ENCODE measurements around the gene EP300. TPM values are rescaled to one million over a fixed set of nuclear protein-coding genes. Genes with fewer than 3 reads are reported as not detected.
"Not testable (repeated sequence)": the region's sequence is repeated elsewhere in the genome, so short reads cannot be mapped to it uniquely, and the experiment has no call there.

EP300 gene
- total RNA-seq: 100 to 1,000 TPM in 1 of 9 donors, 10 to 100 TPM in 8; 35.6 to 161 (median 58.3) TPM
- polyA plus RNA-seq: 10 to 100 TPM in 2 of 3 donors, 1 to 10 TPM in 1; 7.0 to 28.4 (median 19.7) TPM
- long read RNA-seq, donor 1: 0 reads
- long read RNA-seq, donor 2, partial matches to known transcripts: 50 of 52 reads
- long read RNA-seq, donor 2, other reads (novel, unspliced or antisense): 0 of 52 reads
- long read RNA-seq, donor 3, partial matches to known transcripts: 6 of 7 reads
- long read RNA-seq, donor 3, other reads (novel, unspliced or antisense): 0 of 7 reads
- long read RNA-seq, donor 4, partial matches to known transcripts: 5 of 5 reads
- long read RNA-seq, donor 4, other reads (novel, unspliced or antisense): 0 of 5 reads
- long read RNA-seq, donor 5, partial matches to known transcripts: 1 of 6 reads
- long read RNA-seq, donor 5, other reads (novel, unspliced or antisense): 5 of 6 reads
- long read RNA-seq, donor 6, partial matches to known transcripts: 3 of 5 reads
- long read RNA-seq, donor 6, other reads (novel, unspliced or antisense): 2 of 5 reads
- long read RNA-seq, donor 7, partial matches to known transcripts: 0 of 2 reads
- long read RNA-seq, donor 7, other reads (novel, unspliced or antisense): 0 of 2 reads
- long read RNA-seq, donor 8, partial matches to known transcripts: 0 of 3 reads
- long read RNA-seq, donor 8, other reads (novel, unspliced or antisense): 0 of 3 reads
- long read RNA-seq, donor 9, partial matches to known transcripts: 0 of 2 reads
- long read RNA-seq, donor 9, other reads (novel, unspliced or antisense): 0 of 2 reads
- long read RNA-seq, donor 10, partial matches to known transcripts: 0 of 2 reads
- long read RNA-seq, donor 10, other reads (novel, unspliced or antisense): 0 of 2 reads

DNA sequence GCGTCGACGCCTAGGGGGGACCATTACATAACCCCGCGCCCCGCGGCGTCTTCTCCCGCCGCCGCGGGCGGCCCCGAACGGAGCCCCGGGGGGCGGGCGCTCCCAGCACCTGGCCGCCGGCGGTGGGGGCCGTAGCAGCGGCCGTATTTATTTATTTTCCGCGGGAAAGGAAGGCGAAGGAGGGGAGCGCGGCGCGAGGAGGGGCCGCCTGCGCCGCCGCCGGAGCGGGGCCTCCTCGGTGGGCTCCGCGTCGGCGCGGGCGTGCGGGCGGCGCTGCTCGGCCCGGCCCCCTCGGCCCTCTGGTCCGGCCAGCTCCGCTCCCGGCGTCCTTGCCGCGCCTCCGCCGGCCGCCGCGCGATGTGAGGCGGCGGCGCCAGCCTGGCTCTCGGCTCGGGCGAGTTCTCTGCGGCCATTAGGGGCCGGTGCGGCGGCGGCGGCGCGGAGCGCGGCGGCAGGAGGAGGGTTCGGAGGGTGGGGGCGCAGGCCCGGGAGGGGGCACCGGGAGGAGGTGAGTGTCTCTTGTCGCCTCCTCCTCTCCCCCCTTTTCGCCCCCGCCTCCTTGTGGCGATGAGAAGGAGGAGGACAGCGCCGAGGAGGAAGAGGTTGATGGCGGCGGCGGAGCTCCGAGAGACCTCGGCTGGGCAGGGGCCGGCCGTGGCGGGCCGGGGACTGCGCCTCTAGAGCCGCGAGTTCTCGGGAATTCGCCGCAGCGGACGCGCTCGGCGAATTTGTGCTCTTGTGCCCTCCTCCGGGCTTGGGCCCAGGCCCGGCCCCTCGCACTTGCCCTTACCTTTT lies at the start of gene EP300:
Gene EP300, plus strand, starts transcription at position 570 of the 795 bp plus-strand sequence. CDS start 413 bp downstream, outside the sequence.
- Histone ChIP-seq H3K27me3 (no peaks in the 10 kb centered on the region), H3K4me1 (replicated peaks in 1 of 2) (peaks cover 11 to 42% of the 10 kb centered on the region in 2 donors), H3K27ac (peak within 1 kb of the TSS; percentile 98 to 100 (median 100)), H3K4me3 (peak within 1 kb of the TSS; percentile 89 to 99 (median 96)), H3K9me3 (replicated peaks in 1 of 3) (no peaks in the 10 kb centered on the region), H3K36me3 (replicated peaks in 1 of 2) (no peaks in the 10 kb centered on the region)
- intact Hi-C loops (cut with DNase I): loop anchor here (5.0 to 10.0 kb wide), 2 partner anchors 70 to 137 kb away; partner anchors contain the start of gene RBX1 (in 1 of the 2)
- peak; percentile 36 to 66 for TF ChIP-seq POLR2A (IDR thresholded peaks at IDR 0.05)
- TF ChIP-seq, protein P1, sequence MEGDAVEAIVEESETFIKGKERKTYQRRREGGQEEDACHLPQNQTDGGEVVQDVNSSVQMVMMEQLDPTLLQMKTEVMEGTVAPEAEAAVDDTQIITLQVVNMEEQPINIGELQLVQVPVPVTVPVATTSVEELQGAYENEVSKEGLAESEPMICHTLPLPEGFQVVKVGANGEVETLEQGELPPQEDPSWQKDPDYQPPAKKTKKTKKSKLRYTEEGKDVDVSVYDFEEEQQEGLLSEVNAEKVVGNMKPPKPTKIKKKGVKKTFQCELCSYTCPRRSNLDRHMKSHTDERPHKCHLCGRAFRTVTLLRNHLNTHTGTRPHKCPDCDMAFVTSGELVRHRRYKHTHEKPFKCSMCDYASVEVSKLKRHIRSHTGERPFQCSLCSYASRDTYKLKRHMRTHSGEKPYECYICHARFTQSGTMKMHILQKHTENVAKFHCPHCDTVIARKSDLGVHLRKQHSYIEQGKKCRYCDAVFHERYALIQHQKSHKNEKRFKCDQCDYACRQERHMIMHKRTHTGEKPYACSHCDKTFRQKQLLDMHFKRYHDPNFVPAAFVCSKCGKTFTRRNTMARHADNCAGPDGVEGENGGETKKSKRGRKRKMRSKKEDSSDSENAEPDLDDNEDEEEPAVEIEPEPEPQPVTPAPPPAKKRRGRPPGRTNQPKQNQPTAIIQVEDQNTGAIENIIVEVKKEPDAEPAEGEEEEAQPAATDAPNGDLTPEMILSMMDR (IDR thresholded peaks at IDR 0.05): peak in 5 of 6 experiments; percentile 17 to 39 (median 36)
- peak; percentile 85 to 93 (median 89) for DNase-seq
- WGBS, 4 donors: 0 to 1% (median 0%) methylated on average over 4 to 112 of the region's 112 CpGs; no CpG with 5 or more reads in 1 of the 4 donors

- intact Hi-C loops (cut with DNase I): no loop called here
These were observed 48.7 kb upstream of the EP300 start for GRCh38 chr22:41043722-41044121.

GRCh38 chr22:41045575-41045974 lies 46.8 kb upstream of the EP300 start:
- WGBS, 4 donors: 85 to 91% (median 87%) methylated on average over 12 of the region's 12 CpGs
- intact Hi-C loops (cut with DNase I); H3K36me3 ChIP-seq (replicated peaks in 1 of 2); DNase-seq; H3K27ac ChIP-seq; H3K27me3 ChIP-seq; H3K9me3 ChIP-seq (replicated peaks in 1 of 3); H3K4me3 ChIP-seq: not testable (repeated sequence)
- peaks cover 0 to 13% of the 10 kb centered on the region in 2 donors for H3K4me1 ChIP-seq (replicated peaks in 1 of 2)

More at GRCh38 chr22:41043722-41044121, 48.7 kb upstream of the EP300 start:
- Histone ChIP-seq H3K36me3 (replicated peaks in 1 of 2) (no peaks in the 10 kb centered on the region), H3K27ac (no peak overlapping the region), H3K9me3 (replicated peaks in 1 of 3) (no peaks in the 10 kb centered on the region), H3K27me3 (no peaks in the 10 kb centered on the region), H3K4me3 (no peak overlapping the region), H3K4me1 (replicated peaks in 1 of 2) (peaks cover 0 to 5% of the 10 kb centered on the region in 2 donors)
- WGBS, 4 donors: 68 to 76% (median 73%) methylated on average over 6 of the region's 6 CpGs
- TF ChIP-seq, protein P1 (IDR thresholded peaks at IDR 0.05): no peak
- TF ChIP-seq POLR2A (IDR thresholded peaks at IDR 0.05): no peak
- no peak for DNase-seq

GRCh38 chr22:41047801-41048211 lies 44.6 kb upstream of the EP300 start:
- H3K4me1 ChIP-seq (replicated peaks in 1 of 2): peaks cover 0 to 13% of the 10 kb centered on the region in 2 donors
- TF ChIP-seq, protein P1 (IDR thresholded peaks at IDR 0.05): no peak
- TF ChIP-seq POLR2A (IDR thresholded peaks at IDR 0.05): no peak
- H3K27ac ChIP-seq: peak overlapping the region in 2 of 5 donors; percentile 74 to 75
- H3K27me3 ChIP-seq: no peaks in the 10 kb centered on the region
- H3K36me3 ChIP-seq (replicated peaks in 1 of 2): no peaks in the 10 kb centered on the region
- DNase-seq: no peak
- intact Hi-C loops (cut with DNase I): no loop called here
- WGBS, 4 donors: 73 to 82% (median 73%) methylated on average over 3 of the region's 3 CpGs
- no peaks in the 10 kb centered on the region for H3K9me3 ChIP-seq (replicated peaks in 1 of 3)
- no peak overlapping the region for H3K4me3 ChIP-seq

DNA sequence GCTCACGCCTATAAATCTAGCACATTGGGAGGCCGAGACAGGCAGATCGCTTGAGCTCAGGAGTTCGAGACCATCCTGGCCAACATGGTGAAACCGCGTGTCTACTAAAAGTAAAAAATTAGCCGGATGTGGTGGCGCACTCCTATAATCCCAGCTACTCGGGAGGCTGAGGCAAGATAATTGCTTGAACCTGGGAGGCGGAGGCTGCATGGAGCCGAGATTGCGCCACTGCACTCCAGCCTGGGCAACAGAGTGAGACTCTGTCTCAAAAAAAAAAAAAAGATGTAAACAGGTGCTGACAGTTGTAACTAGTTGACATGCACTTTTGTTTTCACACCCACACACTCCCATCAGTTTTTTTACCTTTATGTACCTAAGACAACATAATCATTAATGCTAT lies 44.0 kb upstream of the EP300 start:
- Histone ChIP-seq H3K4me3 (peak overlapping the region in 1 of 4 donors; percentile 35), H3K27ac (peak overlapping the region in 3 of 5 donors; percentile 53 to 75 (median 74)), H3K4me1 (replicated peaks in 1 of 2) (peaks cover 0 to 13% of the 10 kb centered on the region in 2 donors)
- H3K36me3 ChIP-seq (replicated peaks in 1 of 2); DNase-seq; intact Hi-C loops (cut with DNase I); H3K9me3 ChIP-seq (replicated peaks in 1 of 3); H3K27me3 ChIP-seq: not testable (repeated sequence)
- WGBS, 4 donors: 89 to 96% (median 92%) methylated on average over 12 of the region's 12 CpGs
